Measurements from ENCODE around the gene PROM2. TPM values are rescaled to one million over a fixed set of nuclear protein-coding genes. Genes with fewer than 3 reads are reported as not detected.

PROM2 gene
- total and polyA plus RNA-seq, 2 donors = 13.6 to 25.1 TPM

DNA sequence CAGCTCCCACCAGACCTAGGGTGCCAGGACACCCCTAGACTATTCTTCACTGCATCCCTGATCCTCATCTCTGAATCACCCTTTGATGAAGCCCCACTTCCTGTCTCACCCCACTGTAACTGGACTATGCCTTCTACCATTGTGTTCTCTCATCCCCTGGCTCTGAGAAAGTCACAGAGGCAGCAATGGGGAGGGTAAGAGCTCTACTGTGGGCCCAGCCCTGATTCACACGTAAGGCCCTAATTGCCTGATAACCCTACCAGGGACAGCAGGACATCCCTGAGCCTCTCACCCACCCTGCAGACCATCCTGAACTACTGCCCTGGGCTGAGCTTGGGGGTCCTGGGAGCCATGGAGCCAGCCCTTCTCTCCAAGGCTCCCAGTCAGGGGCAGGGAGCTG, 1.5 kb upstream of the PROM2 start:
- Histone ChIP-seq H3K27ac (ENCODE audit: low read depth) (no peak overlapping the region), H3K4me3 (ENCODE audit: low read depth, low read length) (no peak overlapping the region), H3K36me3 (ENCODE audit: insufficient read depth) (no peaks in the 10 kb centered on the region), H3K4me1 (ENCODE audit: insufficient read depth) (no peaks in the 10 kb centered on the region)
- 59% methylated on average over 1 of the region's 1 CpG for WGBS
- DNase-seq (ENCODE audit: extremely low spot score) = no peak

DNA sequence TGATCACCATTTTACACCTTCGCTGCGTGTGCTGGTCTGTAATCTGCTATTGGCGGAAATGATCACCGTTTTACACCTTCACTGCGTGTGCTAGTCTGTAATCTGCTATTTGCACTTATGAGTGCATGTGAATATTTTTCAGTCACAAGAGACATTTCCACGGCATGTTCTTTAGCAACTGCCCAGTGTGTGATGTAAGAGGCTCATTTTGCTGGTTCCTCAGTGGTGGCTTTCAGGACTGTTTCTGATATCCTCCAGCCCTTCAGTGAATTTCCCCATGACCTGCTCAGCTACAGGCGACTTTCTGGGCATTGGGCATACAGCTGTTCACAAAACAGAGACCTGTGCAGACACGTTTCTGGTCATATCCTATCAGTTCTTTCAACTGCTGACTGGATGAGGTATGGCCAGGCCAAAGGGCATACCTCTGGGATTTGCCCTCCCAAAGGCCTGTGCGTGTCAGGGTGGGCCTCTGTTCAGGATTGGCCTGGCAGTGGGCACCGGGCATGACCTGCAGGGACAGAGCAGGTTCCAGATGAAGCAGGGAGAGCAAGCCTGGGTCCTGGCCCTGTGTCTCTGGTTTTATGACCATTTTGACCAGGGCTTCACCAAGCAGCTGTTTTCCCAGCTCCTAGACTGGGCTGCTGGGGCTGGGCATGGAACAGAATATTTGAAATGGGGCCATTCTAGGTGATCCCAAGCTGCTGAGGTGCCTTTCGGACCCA, 521 bp upstream of the PROM2 start:
- Histone ChIP-seq H3K4me3 (ENCODE audit: low read depth, low read length) (no peak overlapping the region), H3K36me3 (ENCODE audit: insufficient read depth) (no peaks in the 10 kb centered on the region), H3K27ac (ENCODE audit: low read depth) (peak overlapping the region; percentile 65), H3K4me1 (ENCODE audit: insufficient read depth) (no peaks in the 10 kb centered on the region)
- 83% methylated on average over 11 of the region's 11 CpGs for WGBS
- DNase-seq (ENCODE audit: extremely low spot score) = no peak

DNA sequence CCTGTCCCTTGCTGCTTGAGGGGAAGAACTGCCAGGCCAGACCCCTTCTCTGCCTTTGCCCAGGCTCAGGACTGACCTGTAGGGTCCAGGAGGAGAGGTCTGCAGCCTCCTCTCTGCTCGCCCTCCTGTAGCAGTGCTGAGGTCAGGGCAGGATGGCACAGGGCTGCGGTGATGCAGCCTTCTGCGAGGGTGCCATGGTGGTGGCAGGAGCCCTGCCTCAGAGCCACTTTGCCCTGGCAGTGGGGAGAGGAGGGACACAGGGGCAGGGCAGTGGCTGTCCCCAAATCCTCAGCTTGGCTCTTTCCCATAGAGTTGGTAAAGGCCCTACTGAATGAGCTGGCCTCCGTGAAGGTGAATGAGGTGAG, 884 bp downstream of the PROM2 start:
- WGBS = 88% methylated on average over 4 of the region's 4 CpGs

DNA sequence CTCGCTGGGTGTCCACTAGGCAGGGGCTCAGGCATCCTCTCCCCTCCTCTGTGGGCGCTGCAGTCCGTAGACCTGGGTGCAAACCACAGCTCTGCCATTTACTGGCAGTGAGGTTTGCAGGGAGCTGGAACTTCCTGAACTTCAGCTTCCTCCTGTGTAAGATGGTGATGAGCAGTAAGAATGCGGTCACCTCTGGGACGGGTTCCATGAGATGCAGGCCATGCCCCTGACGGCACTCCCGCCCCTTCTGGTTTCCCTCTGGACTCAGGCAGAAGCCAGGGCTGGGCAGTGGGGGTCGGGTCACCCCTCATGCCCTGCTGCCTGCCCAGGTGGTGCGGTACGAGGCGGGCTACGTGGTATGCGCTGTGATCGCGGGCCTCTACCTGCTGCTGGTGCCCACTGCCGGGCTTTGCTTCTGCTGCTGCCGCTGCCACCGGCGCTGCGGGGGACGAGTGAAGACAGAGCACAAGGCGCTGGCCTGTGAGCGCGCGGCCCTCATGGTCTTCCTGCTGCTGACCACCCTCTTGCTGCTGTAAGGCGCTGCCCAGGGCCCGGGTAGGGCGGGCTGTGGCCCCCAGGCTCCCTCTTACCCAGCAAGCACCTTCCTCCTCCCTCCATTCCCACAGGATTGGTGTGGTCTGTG, 1.5 kb downstream of the PROM2 start:
- H3K4me1 ChIP-seq (ENCODE audit: insufficient read depth) = no peaks in the 10 kb centered on the region
- whole genome bisulfite sequencing = 85% methylated on average over 28 of the region's 28 CpGs

More for the DNA sequence above, 884 bp downstream of the PROM2 start:
- Histone ChIP-seq H3K4me3 (ENCODE audit: low read depth, low read length) (peak overlapping the region; percentile 14), H3K4me1 (ENCODE audit: insufficient read depth) (no peaks in the 10 kb centered on the region), H3K27ac (ENCODE audit: low read depth) (peak overlapping the region; percentile 68), H3K36me3 (ENCODE audit: insufficient read depth) (no peaks in the 10 kb centered on the region)
- DNase-seq (ENCODE audit: extremely low spot score) = no peak

DNA sequence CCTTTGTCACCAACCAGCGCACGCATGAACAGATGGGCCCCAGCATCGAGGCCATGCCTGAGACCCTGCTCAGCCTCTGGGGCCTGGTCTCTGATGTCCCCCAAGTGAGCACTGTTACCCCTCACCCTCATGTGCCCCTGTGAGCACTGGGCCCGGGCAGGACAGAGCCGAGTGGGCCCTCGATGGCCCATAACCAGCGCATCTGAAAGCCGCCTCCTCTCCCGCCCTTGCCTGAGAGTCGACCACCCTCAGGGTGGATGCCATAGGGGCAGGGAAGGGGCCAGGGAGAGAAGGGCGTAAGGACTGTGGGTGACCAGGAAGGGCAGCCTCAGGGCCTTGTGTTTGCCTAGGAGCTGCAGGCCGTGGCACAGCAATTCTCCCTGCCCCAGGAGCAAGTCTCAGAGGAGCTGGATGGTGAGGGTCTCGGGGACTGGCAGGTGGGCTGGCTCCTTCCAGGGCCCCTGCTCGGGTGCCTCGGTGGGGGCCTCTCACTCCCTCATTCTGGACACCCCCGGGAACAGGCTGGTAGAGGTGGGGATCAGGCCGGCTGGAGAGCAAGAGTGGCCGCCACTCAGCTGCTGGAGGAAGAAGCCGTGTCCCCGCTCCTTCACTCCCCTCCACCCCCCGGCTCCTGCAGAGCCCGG, 2.1 kb downstream of the PROM2 start:
- H3K27ac ChIP-seq (ENCODE audit: low read depth) = no peak overlapping the region
- WGBS = 87% methylated on average over 22 of the region's 22 CpGs
- no peaks in the 10 kb centered on the region for H3K4me1 ChIP-seq (ENCODE audit: insufficient read depth)
- H3K4me3 ChIP-seq (ENCODE audit: low read depth, low read length) = no peak overlapping the region
- H3K36me3 ChIP-seq (ENCODE audit: insufficient read depth) = no peaks in the 10 kb centered on the region
- DNase-seq (ENCODE audit: extremely low spot score) = no peak

More for the DNA sequence above, 1.5 kb downstream of the PROM2 start:
- DNase-seq (ENCODE audit: extremely low spot score) = no peak
- Histone ChIP-seq H3K4me3 (ENCODE audit: low read depth, low read length) (peak overlapping the region; percentile 14), H3K27ac (ENCODE audit: low read depth) (peak overlapping the region; percentile 68), H3K36me3 (ENCODE audit: insufficient read depth) (no peaks in the 10 kb centered on the region)

DNA sequence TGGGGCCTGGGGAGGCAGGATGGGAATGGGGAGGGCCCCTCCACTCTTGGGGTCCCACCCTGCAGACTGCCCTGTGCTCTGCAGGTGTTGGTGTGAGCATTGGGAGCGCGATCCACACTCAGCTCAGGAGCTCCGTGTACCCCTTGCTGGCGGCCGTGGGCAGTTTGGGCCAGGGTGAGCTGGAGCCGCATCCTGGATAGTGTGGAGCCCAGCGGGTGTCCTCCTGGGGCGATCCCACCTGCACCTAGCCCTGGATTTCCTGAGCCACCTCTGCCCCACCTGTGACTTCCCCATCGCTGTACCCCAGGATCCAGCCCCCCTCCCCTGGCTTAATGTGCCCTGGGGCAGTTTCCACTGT, 2.6 kb downstream of the PROM2 start:
- H3K4me1 ChIP-seq (ENCODE audit: insufficient read depth) = no peaks in the 10 kb centered on the region
- no peak for DNase-seq (ENCODE audit: extremely low spot score)
- no peak overlapping the region for H3K27ac ChIP-seq (ENCODE audit: low read depth)
- no peak overlapping the region for H3K4me3 ChIP-seq (ENCODE audit: low read depth, low read length)
- no peaks in the 10 kb centered on the region for H3K36me3 ChIP-seq (ENCODE audit: insufficient read depth)
- WGBS = 91% methylated on average over 9 of the region's 9 CpGs

DNA sequence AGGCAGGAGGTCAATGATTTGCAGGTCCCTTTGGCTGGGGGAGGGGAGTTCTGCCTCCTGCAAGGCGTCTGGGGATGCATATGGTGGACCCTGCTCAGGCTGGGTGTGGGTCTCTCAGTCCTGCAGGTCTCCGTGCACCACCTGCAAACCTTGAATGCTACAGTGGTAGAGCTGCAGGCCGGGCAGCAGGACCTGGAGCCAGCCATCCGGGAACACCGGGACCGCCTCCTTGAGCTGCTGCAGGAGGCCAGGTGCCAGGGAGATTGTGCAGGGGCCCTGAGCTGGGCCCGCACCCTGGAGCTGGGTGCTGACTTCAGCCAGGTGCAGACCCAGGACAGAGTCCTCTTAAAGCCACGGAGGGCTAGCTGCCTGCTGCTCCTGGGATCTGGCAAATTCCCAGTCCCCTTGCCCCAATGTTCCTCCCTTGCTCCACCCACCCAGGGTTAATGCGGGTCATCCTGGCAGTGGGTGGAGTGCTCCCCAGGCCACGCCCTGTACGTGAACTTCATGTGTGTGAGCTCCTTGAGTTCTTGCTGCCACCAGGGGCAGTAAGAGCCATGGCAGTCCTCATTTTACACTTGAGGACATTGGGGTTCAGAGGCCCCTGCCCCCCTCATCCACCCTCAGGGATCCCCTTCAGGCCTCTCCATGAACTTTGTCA, 3.1 kb downstream of the PROM2 start:
- no peaks in the 10 kb centered on the region for H3K36me3 ChIP-seq (ENCODE audit: insufficient read depth)
- H3K4me1 ChIP-seq (ENCODE audit: insufficient read depth) = no peaks in the 10 kb centered on the region
- no peak for DNase-seq (ENCODE audit: extremely low spot score)
- WGBS = 62% methylated on average over 11 of the region's 11 CpGs
- no peak overlapping the region for H3K27ac ChIP-seq (ENCODE audit: low read depth)
- H3K4me3 ChIP-seq (ENCODE audit: low read depth, low read length) = no peak overlapping the region

DNA sequence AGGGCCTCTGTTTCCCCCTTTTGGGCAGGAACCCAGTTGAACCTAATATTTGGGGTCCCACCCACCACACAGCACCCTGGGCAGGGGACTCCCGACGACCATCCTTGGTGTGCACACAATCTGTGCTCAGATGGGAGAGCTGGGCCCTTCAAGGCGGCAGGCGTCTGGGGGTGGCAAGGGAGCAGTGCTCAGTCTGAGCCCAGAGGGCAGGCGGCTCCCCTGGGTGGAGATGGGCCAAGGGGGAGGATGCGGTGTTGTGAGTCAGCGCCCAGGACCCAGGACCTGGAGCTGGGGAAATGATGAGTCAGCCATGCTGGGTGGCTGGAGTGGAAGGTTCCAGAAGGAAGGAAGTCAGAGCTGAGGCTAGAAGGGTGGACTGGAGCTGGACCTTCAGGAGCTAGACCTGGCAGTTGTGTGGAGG, 3.8 kb downstream of the PROM2 start:
- H3K27ac ChIP-seq (ENCODE audit: low read depth) = no peak overlapping the region
- H3K4me1 ChIP-seq (ENCODE audit: insufficient read depth) = no peaks in the 10 kb centered on the region
- H3K36me3 ChIP-seq (ENCODE audit: insufficient read depth) = no peaks in the 10 kb centered on the region
- no peak overlapping the region for H3K4me3 ChIP-seq (ENCODE audit: low read depth, low read length)
- no peak for DNase-seq (ENCODE audit: extremely low spot score)
- 91% methylated on average over 7 of the region's 7 CpGs for WGBS

DNA sequence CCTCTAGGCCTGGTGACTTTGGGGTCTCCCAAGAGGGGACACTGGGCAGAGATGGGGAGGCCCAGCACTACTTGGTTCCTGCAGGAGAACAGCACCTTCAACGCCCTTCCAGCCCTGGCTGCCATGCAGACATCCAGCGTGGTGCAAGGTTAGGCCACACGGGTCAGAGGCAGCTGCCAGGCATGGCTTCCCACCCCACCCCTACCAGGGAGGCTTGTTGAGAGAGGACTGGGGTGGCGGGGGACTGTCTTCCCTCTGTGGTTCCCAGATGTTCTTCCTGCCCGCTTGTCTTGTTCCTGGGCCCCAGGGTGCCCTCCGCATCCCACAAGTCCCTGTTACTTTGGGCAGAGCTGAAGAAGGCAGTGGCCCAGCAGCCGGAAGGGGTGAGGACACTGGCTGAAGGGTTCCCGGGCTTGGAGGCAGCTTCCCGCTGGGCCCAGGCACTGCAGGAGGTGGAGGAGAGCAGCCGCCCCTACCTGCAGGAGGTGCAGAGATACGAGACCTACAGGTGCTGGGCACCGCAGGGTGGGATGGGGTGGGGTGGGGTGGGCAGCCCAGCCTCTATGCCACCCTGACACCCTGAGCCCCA, 4.5 kb downstream of the PROM2 start:
- no peak for DNase-seq (ENCODE audit: extremely low spot score)
- 92% methylated on average over 12 of the region's 12 CpGs for WGBS
- no peaks in the 10 kb centered on the region for H3K4me1 ChIP-seq (ENCODE audit: insufficient read depth)
- no peak overlapping the region for H3K4me3 ChIP-seq (ENCODE audit: low read depth, low read length)
- no peak overlapping the region for H3K27ac ChIP-seq (ENCODE audit: low read depth)
- H3K36me3 ChIP-seq (ENCODE audit: insufficient read depth) = no peaks in the 10 kb centered on the region

DNA sequence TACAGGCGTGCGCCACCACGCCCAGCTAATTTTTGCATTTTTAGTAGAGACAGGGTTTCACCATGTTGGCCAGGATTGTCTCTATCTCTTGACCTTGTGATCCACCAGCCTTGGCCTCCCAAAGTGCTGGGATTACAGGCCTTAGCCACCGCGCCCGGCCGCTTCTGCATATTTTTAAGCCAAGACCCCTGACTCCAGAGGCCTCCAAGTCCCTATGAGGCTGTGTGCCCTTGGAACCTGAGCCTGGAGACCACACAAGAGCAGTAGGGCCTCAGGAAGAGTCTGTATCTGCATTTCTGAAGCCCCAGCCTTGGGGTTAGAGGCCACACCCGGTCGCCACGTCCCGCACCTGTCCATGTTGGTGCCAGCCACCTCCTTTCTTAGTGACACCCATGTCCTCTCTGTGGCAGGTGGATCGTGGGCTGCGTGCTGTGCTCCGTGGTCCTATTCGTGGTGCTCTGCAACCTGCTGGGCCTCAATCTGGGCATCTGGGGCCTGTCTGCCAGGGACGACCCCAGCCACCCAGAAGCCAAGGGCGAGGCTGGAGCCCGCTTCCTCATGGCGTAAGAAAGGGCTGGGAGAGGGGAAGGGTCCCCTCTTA, 5.3 kb downstream of the PROM2 start:
- Histone ChIP-seq H3K27ac (ENCODE audit: low read depth) (no peak overlapping the region), H3K36me3 (ENCODE audit: insufficient read depth) (no peaks in the 10 kb centered on the region), H3K4me1 (ENCODE audit: insufficient read depth) (no peaks in the 10 kb centered on the region), H3K4me3 (ENCODE audit: low read depth, low read length) (no peak overlapping the region)
- DNase-seq (ENCODE audit: extremely low spot score) = no peak
- WGBS = 96% methylated on average over 19 of the region's 19 CpGs

DNA sequence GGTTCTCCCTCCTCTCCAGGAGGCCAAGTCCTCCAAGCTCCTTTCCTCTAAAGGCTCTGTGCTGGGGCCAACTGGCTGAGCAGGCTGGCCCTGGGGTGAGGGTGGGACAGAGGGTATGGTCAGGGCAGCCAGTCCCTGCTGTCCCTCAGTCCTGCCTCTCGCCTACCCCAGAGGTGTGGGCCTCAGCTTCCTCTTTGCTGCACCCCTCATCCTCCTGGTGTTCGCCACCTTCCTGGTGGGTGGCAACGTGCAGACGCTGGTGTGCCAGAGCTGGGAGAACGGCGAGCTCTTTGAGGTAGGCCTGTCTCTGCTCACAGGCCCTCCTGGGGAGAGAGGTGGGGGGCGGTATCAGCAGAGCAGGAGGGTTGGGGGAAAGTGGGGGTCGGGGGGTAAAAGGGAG, 6.8 kb downstream of the PROM2 start:
- WGBS = 90% methylated on average over 8 of the region's 8 CpGs
- no peaks in the 10 kb centered on the region for H3K36me3 ChIP-seq (ENCODE audit: insufficient read depth)
- no peaks in the 10 kb centered on the region for H3K4me1 ChIP-seq (ENCODE audit: insufficient read depth)
- H3K27ac ChIP-seq (ENCODE audit: low read depth) = no peak overlapping the region
- H3K4me3 ChIP-seq (ENCODE audit: low read depth, low read length) = no peak overlapping the region
- no peak for DNase-seq (ENCODE audit: extremely low spot score)

DNA sequence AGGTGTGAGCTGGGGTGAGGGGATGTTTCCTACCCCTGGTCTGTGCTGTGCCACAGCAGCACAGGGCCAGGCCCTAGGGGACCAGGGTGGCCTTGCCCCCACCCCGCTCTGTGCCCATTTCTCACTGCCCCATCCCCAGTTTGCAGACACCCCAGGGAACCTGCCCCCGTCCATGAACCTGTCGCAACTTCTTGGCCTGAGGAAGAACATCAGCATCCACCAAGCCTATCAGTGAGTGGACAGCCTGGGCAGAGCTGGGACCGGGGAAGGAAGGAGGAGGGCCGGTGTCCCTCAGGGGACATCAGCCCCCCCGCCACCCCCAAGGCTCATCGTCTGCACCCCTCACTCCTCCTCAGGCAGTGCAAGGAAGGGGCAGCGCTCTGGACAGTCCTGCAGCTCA, 7.5 kb downstream of the PROM2 start:
- no peak overlapping the region for H3K4me3 ChIP-seq (ENCODE audit: low read depth, low read length)
- DNase-seq (ENCODE audit: extremely low spot score) = no peak
- no peaks in the 10 kb centered on the region for H3K4me1 ChIP-seq (ENCODE audit: insufficient read depth)
- no peaks in the 10 kb centered on the region for H3K36me3 ChIP-seq (ENCODE audit: insufficient read depth)
- H3K27ac ChIP-seq (ENCODE audit: low read depth) = no peak overlapping the region
- WGBS = 91% methylated on average over 8 of the region's 8 CpGs

DNA sequence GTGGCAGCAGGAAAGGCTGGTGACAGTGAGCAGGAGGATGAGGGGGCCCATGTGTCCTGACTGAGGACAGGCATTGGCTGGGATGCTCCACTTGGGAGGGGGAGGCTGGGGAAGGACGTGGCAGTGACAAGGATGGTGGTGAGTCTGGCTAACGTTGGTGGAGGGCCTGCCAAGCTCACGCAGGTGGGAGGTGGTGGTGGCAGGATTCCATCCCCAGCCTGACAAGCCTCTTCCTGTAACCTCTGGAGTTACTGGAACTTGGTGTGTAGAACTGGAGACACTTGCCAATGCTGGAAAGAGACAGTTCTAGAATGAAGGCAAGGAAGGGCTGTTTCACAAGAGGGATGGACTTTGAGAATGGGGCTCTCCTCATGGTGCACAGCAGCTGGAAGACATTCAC, 8.2 kb downstream of the PROM2 start:
- H3K4me1 ChIP-seq (ENCODE audit: insufficient read depth) = no peaks in the 10 kb centered on the region
- no peak overlapping the region for H3K27ac ChIP-seq (ENCODE audit: low read depth)
- H3K4me3 ChIP-seq (ENCODE audit: low read depth, low read length) = no peak overlapping the region
- 37% methylated on average over 3 of the region's 3 CpGs for WGBS
- no peaks in the 10 kb centered on the region for H3K36me3 ChIP-seq (ENCODE audit: insufficient read depth)
- DNase-seq (ENCODE audit: extremely low spot score) = no peak
